Measurements from ENCODE around the gene PTPN7.

DNA sequence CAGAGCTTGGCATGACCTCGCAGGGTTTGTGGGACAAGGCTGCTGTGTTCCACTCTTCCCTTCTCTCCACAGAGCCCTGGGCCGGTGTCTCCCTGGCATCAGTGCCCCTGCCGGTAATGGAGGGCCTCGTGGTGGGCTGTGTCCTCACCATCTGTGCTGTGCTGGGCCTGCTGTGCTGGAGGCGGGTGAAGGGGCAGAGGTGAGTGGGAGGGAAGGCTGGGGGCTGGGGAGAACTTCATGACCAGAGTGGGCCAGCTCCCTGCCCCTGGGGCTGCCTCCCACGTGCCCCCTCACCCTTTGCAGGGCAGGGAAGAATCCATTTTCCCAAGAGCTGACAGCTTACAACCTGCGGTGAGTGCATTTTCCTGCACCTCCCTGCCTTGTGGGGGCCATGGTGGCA, 21.2 kb upstream of the PTPN7 start:
- no peak for TF ChIP-seq YY1 (IDR thresholded peaks at IDR 0.05; ENCODE audit: insufficient read depth, insufficient read length)
- TF ChIP-seq SUZ12 (IDR thresholded peaks at IDR 0.05; ENCODE audit: extremely low read depth, insufficient read depth, insufficient read length): no peak

All from NT2/D1 (cell line).